Small intestine (tissue), 7 donors: ENCODE data around the gene ANKZF1. TPM values are rescaled to one million over a fixed set of nuclear protein-coding genes. Genes with fewer than 3 reads are reported as not detected.
A peak's percentile ranks its signal among the peaks of the same experiment; 100 is the strongest.
"Not testable (repeated sequence)": the region's sequence is repeated elsewhere in the genome, so short reads cannot be mapped to it uniquely, and the experiment has no call there.

ENCODE experiments used
- DNase-seq, 2 donors: peaks; one replicate each; pipeline versions ENCODE4 v3.0.0 to v3.0.0-alpha.2; 2013
- FAIRE-seq: peaks from 2 replicates; lab custom pipeline; 2012; peaks lifted over from hg19 to GRCh38; lab: Jason Lieb, UNC
- H3K27ac ChIP-seq, 3 donors: one replicate each; pipeline ENCODE4 v1.5.1; 2013; ENCODE audit warnings: low read length in 2 of 3, mild to moderate bottlenecking in 2 of 3, control low read depth in 1 of 3, inconsistent platforms in 1 of 3, low read depth in 1 of 3, moderate library complexity in 1 of 3
- H3K27me3 ChIP-seq, 3 donors: one replicate each; pipeline ENCODE4 v1.6.1; 2013; ENCODE audit warnings: low read length in 3 of 3, inconsistent platforms in 1 of 3; ENCODE audit not compliant: control insufficient read depth in 3 of 3, insufficient read depth in 3 of 3
- H3K36me3 ChIP-seq, 3 donors: one replicate each; pipeline ENCODE4 v1.6.1; 2013; ENCODE audit warnings: low read length in 3 of 3, inconsistent platforms in 1 of 3, low read depth in 1 of 3, mild to moderate bottlenecking in 1 of 3, moderate library complexity in 1 of 3; ENCODE audit not compliant: control insufficient read depth in 3 of 3, insufficient read depth in 2 of 3
- H3K4me1 ChIP-seq, 3 donors: one replicate each; pipeline ENCODE4 v1.6.1; 2013; ENCODE audit warnings: low read length in 2 of 3, inconsistent platforms in 1 of 3, low read depth in 1 of 3, mild to moderate bottlenecking in 1 of 3, moderate library complexity in 1 of 3; ENCODE audit not compliant: control insufficient read depth in 3 of 3, insufficient read depth in 2 of 3
- H3K4me3 ChIP-seq, 3 donors: one replicate each; pipeline ENCODE4 v1.5.1; 2013; ENCODE audit warnings: low read length in 3 of 3, control low read depth in 1 of 3, inconsistent platforms in 1 of 3, low read depth in 1 of 3, mild to moderate bottlenecking in 1 of 3, moderate library complexity in 1 of 3
- H3K9me3 ChIP-seq, 2 donors: one replicate each; pipeline ENCODE4 v1.6.1; 2013; ENCODE audit warnings: low read depth in 1 of 2, low read length in 1 of 2; ENCODE audit not compliant: control insufficient read depth in 2 of 2, insufficient read depth in 1 of 2
- WGBS, 3 donors: extraction: QIAGEN DNeasy Blood & Tissue Kit; methylation state at CpG; one replicate each; pipeline ENCODE4 v1.1.7; 2013; 5-methylcytosine and 5-hydroxymethylcytosine counted together
- polyA plus RNA-seq, 4 donors: library from polyadenylated mRNA; stranded (reverse) in 3 of 4; unstranded in 1 of 4; fragments of 200-250 nt in 3 of 4; fragments of 120-200 nt in 1 of 4; gene quantifications; one replicate each; pipeline versions ENCODE4 v1.2.1 to v1.2.3, GENCODE V29; 2013
- donor health status: healthy with polysubstance abuse.
- donor health status: control.
- donor health status: control.
- donor health status: Bipolar disorder and iron deficiency.
- donor health status: healthy.

The ANKZF1 gene
- polyA plus RNA-seq, 4 donors: 20.2 to 62.7 (median 36.7) TPM

DNA sequence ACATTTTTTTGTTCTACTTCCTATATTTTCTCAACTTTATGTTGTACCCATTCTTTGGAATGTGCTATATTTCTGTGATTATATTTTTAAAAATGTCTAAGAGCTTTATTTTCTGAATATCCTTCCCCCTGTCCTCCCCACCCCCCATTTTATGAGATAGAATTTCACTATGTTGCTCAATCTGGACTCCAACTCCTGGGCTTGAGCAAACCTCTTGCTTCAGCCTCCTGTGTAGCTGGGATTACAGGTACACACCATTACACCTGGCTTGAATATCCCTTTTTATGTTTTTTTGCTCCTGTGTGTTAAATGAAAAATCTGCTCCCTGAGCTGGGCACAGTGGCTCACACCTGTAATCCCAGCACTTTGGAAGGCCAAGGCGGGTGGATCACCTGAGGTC lies 32.2 kb upstream of the ANKZF1 start:
- Histone ChIP-seq H3K4me1 (no peaks in the 10 kb centered on the region), H3K27ac (no peak overlapping the region), H3K9me3 (no peaks in the 10 kb centered on the region), H3K36me3 (no peaks in the 10 kb centered on the region), H3K4me3 (no peak overlapping the region), H3K27me3 (peaks cover 0 to 6% (median 4%) of the 10 kb centered on the region in 3 donors)
- no peak for DNase-seq
- WGBS, 3 donors: 92 to 100% (median 100%) methylated on average over 1 of the region's 1 CpG
- FAIRE-seq: no peak

GRCh38 chr2:219198974-219199373 lies 30.6 kb upstream of the ANKZF1 start:
- H3K4me1 ChIP-seq: no peaks in the 10 kb centered on the region
- FAIRE-seq (no peak), DNase-seq (no peak)
- H3K4me3 ChIP-seq: no peak overlapping the region
- no peaks in the 10 kb centered on the region for H3K36me3 ChIP-seq
- 75 to 87% (median 85%) methylated on average over 5 of the region's 5 CpGs for WGBS, 3 donors
- peaks cover 0 to 6% (median 4%) of the 10 kb centered on the region in 3 donors for H3K27me3 ChIP-seq
- H3K27ac ChIP-seq: no peak overlapping the region
- no peaks in the 10 kb centered on the region for H3K9me3 ChIP-seq

DNA sequence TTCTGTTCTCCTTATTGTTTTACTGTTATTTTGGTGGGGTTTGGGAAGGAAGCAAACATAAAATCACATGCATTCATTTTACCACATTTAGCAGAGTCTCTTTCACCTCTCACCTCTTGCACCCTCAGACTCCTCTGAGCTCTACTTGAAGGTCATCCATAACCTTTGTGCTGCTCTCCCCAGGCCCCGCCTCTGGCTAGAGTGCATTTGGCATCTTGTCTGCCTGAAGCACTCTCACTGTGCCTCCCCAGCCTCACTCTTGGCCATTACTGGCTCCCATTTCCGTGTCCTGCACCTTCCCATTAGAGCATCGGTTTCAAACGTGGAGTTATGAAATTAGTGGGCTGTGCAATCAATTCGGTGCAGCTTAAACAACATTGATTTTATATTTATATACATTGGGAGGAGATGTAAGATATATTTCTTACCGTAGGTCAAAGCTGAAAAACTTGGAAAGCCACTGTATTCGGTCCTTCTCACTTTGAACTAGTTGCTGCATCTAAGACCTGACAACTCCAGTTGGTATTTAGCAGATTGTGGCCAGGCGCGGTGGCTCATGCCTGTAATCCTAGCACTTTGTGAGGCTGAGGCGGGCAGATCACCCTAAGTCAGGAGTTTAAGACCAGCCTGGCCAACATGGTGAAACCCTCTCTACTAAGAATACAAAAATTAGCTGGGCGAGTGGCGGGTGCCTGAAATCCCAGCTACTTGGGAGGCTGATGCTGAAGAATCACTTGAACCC lies 30.0 kb upstream of the ANKZF1 start:
- H3K4me1 ChIP-seq: no peaks in the 10 kb centered on the region
- FAIRE-seq (no peak), DNase-seq (no peak)
- no peak overlapping the region for H3K27ac ChIP-seq
- peaks cover 0 to 6% (median 4%) of the 10 kb centered on the region in 3 donors for H3K27me3 ChIP-seq
- H3K9me3 ChIP-seq: no peaks in the 10 kb centered on the region
- no peaks in the 10 kb centered on the region for H3K36me3 ChIP-seq
- 74 to 83% (median 78%) methylated on average over 12 of the region's 12 CpGs for WGBS, 3 donors
- H3K4me3 ChIP-seq: no peak overlapping the region

DNA sequence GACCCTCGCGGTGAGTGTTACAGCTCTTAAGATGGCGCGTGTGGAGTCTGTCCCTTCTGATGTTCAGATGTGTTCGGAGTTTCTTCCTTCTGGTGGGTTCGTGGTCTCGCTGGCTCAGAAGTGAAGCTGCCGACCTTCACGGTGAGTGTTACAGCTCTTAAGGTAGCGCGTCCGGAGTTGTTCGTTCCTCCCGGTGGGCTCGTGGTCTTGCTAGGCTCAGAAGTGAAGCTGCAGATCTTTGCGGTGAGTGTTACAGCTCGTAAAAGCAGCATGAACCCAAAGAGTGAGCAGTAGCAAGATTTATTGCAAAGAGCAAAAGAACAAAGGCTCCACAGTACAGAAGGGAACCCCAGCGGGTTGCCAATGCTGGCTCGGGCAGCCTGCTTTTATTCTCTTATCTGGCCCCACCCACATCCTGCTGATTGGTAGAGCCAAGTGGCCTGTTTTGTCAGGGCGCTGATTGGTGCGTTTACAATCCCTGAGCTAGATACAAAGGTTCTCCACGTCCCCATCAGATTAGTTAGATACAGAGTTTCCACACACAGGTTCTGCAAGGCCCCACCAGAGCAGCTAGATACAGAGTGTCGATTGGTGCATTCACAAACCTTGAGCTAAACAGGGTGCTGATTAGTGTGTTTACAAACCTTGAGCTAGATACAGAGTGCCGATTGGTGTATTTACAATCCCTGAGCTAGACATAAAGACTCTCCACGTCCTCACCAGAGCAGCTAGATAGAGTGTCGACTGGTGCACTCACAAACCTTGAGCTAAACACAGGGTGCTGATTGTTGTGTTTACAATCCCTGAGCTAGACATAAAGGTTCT lies 28.9 kb upstream of the ANKZF1 start:
- not testable (repeated sequence) for H3K27ac ChIP-seq, H3K36me3 ChIP-seq, H3K4me3 ChIP-seq, FAIRE-seq, DNase-seq, H3K27me3 ChIP-seq, H3K9me3 ChIP-seq, H3K4me1 ChIP-seq
- 68 to 77% (median 71%) methylated on average over 24 to 25 of the region's 26 CpGs for WGBS, 3 donors

- 89 to 93% (median 90%) methylated on average over 14 to 21 of the region's 21 CpGs for WGBS, 3 donors
- H3K27me3 ChIP-seq, H3K9me3 ChIP-seq, DNase-seq, H3K4me3 ChIP-seq, FAIRE-seq, H3K27ac ChIP-seq, H3K36me3 ChIP-seq, H3K4me1 ChIP-seq: not testable (repeated sequence)
Observed at GRCh38 chr2:219201331-219201730, 28.3 kb upstream of the ANKZF1 start.

GRCh38 chr2:219204425-219205164 lies 25.0 kb upstream of the ANKZF1 start:
- 89 to 94% (median 93%) methylated on average over 7 of the region's 7 CpGs for WGBS, 3 donors
- Histone ChIP-seq H3K4me3 (no peak overlapping the region), H3K36me3 (peaks cover 4 to 22% (median 7%) of the 10 kb centered on the region in 3 donors), H3K27ac (no peak overlapping the region), H3K9me3 (no peaks in the 10 kb centered on the region), H3K27me3 (no peaks in the 10 kb centered on the region), H3K4me1 (peaks cover 0 to 18% (median 0%) of the 10 kb centered on the region in 3 donors)
- no peak for DNase-seq
- no peak for FAIRE-seq

DNA sequence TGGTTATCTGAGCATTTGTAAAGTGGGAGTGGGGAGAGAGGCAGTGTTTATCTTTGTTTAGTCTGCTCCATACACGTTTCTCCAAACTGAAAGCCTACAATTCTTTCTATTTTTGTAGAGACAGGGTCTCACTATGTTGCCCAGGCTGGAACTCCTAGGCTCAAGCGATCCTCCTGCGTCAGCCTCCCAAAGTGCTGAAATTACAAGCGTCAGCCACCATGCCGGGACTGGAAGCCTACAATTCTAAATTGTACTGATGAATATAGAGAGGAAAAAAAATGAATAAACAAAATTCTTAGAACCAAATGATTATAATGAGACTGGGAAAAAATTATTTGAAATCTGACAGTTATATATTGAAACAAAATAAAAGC lies 24.5 kb upstream of the ANKZF1 start:
- WGBS, 3 donors: 87 to 92% (median 88%) methylated on average over 5 of the region's 5 CpGs
- peaks cover 4 to 28% (median 9%) of the 10 kb centered on the region in 3 donors for H3K36me3 ChIP-seq
- H3K27me3 ChIP-seq: no peaks in the 10 kb centered on the region
- H3K9me3 ChIP-seq: no peaks in the 10 kb centered on the region
- H3K4me3 ChIP-seq: no peak overlapping the region
- FAIRE-seq (no peak), DNase-seq (no peak)
- no peak overlapping the region for H3K27ac ChIP-seq
- H3K4me1 ChIP-seq: peaks cover 0 to 18% (median 0%) of the 10 kb centered on the region in 3 donors

- H3K4me3 ChIP-seq: peak overlapping the region in 2 of 3 donors; percentile 63 to 93
- WGBS, 3 donors: 9 to 14% (median 14%) methylated on average over 7 of the region's 7 CpGs
- H3K4me1 ChIP-seq: peaks cover 0 to 18% (median 0%) of the 10 kb centered on the region in 3 donors
- FAIRE-seq (no peak), DNase-seq (no peak)
- no peaks in the 10 kb centered on the region for H3K27me3 ChIP-seq
- peaks cover 5 to 36% (median 9%) of the 10 kb centered on the region in 3 donors for H3K36me3 ChIP-seq
- H3K9me3 ChIP-seq: no peaks in the 10 kb centered on the region
- peak overlapping the region; percentile 88 to 100 (median 99) for H3K27ac ChIP-seq
Observed at GRCh38 chr2:219205981-219206327, 23.7 kb upstream of the ANKZF1 start.
